H1 (cell line): ENCODE measurements around the gene EXT2. TPM values are rescaled to one million over a fixed set of nuclear protein-coding genes. Genes with fewer than 3 reads are reported as not detected.

Experiments
- ATF3 ChIP-seq: IDR thresholded peaks from 2 replicates; pipeline ENCODE4 v1.6.1; 2011; ENCODE audit warnings: low read depth, mild to moderate bottlenecking, low read length; ENCODE audit not compliant: insufficient read depth
- CEBPB ChIP-seq: IDR thresholded peaks from 2 replicates; pipeline ENCODE4 v1.6.1; 2012; ENCODE audit warnings: low read depth, low read length
- CHD7 ChIP-seq: fragments of 300-600 bp; sonication (generic); IDR thresholded peaks from 2 replicates; pipeline ENCODE4 v1.7.1; 2012; ENCODE audit warnings: low read length, moderate library complexity, mild to moderate bottlenecking, inconsistent platforms; ENCODE audit not compliant: insufficient replicate concordance
- KDM1A ChIP-seq: fragments of 200-600, 300-600 bp; sonication (generic); IDR thresholded peaks from 2 replicates; pipeline ENCODE4 v1.7.1; 2016; ENCODE audit warnings: mild to moderate bottlenecking, low read length, borderline replicate concordance
- KDM4A ChIP-seq: IDR thresholded peaks from one replicate; pipeline ENCODE4 v1.7.1; 2012; ENCODE audit warnings: low read depth, mild to moderate bottlenecking, moderate library complexity, low read length, inconsistent platforms; ENCODE audit not compliant: severe bottlenecking
- POLR2AphosphoS5 ChIP-seq: IDR thresholded peaks from 2 replicates; pipeline ENCODE4 v1.6.1; 2011; ENCODE audit warnings: low read depth, low read length
- TBP ChIP-seq: IDR thresholded peaks from 2 replicates; pipeline ENCODE4 v1.6.1; 2011; ENCODE audit warnings: low read depth, low read length, improper control_type of control experiment
- TCF12 ChIP-seq: IDR thresholded peaks from 2 replicates; pipeline ENCODE4 v1.6.1; 2011; ENCODE audit warnings: low read depth, mild to moderate bottlenecking, low read length
- YY1 ChIP-seq: IDR thresholded peaks from 2 replicates; pipeline ENCODE4 v1.6.1; 2011; ENCODE audit warnings: low read depth, mild to moderate bottlenecking, low read length
- ZNF274 ChIP-seq: IDR thresholded peaks from 2 replicates; pipeline ENCODE4 v1.7.0; 2012; ENCODE audit warnings: low read length, borderline replicate concordance; ENCODE audit errors: extremely low read depth
- polyA plus RNA-seq, 7 experiments: library from polyadenylated mRNA; depleted of rRNA in 3 of 7; stranded (reverse) in 5 of 7; unstranded in 2 of 7; fragments of >200 nt in 5 of 7; fragments of 200-250 nt in 2 of 7; gene quantifications; 1 replicate in 5 of 7; 2 replicates in 1 of 7; 4 replicates in 1 of 7; pipeline versions ENCODE4 v1.2.1 to v1.2.3, GENCODE V29; 2011 to 2013; ENCODE audit warnings: missing spikeins in 2 of 7, mixed read lengths in 2 of 7
- total RNA-seq: library from RNA; stranded (reverse); fragmentation: NEBNext Ultra II Directional; extraction: Animal tissue kit (Norgen Biotek cat#: 25700); gene quantifications from 2 replicates; pipeline ENCODE4 v1.2.1, GENCODE V29; 2021

Gene EXT2
- total and polyA plus RNA-seq, 2 of the 8 experiments (the other 6 are each of a cell fraction or from before 2014, with no cell fraction given) = 29.8 to 42.8 TPM

DNA sequence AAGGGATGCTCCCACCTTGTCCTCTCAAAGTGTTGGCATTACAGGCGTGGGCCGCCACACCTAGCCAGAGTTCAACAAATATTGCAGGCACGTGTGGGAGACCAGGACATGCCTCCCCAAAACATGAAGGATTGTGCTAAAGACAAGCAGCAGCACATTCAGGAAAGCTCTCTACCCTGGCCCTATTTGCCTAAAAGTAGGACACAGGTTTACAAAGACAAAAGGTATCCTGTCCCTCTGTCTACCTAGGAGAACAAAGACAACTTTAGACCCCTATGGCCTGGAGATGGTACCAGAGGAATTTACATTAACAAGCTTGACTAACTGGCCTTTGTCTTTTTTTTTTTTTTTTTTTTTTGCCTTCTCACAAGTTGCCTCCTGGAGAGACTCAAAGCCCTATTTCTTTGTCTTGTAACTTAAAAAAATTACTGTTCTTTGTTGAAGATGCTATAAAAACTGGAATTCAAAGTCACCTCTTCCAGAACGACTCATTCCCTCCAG is 30.3 kb upstream of the EXT2 start (continued):
- peak; percentile 91 for TF ChIP-seq CHD7
- no peak for TF ChIP-seq TBP
- no peak for TF ChIP-seq ATF3
- no peak for TF ChIP-seq KDM1A
- TF ChIP-seq POLR2AphosphoS5 = no peak
- no peak for TF ChIP-seq CEBPB
- TF ChIP-seq TCF12 = no peak
- no peak for TF ChIP-seq YY1
- TF ChIP-seq ZNF274 = no peak
- no peak for TF ChIP-seq KDM4A
- TF ChIP-seq, all 59 proteins: peak for 2
